Neuron (in vitro differentiated cells): ENCODE results near the gene RPE65.
"Not testable (repeated sequence)": the region's sequence is repeated elsewhere in the genome, so short reads cannot be mapped to it uniquely, and the experiment has no call there.

Source experiments
- H2AFZ ChIP-seq: one replicate; pipeline ENCODE4 v1.6.1; 2013; ENCODE audit warnings: low read depth, mild to moderate bottlenecking, inconsistent platforms, low read length, moderate library complexity
- H3K27me3 ChIP-seq: one replicate; pipeline ENCODE4 v1.6.1; 2013; ENCODE audit warnings: low read length; ENCODE audit not compliant: insufficient read depth
- H3K36me3 ChIP-seq: one replicate; pipeline ENCODE4 v1.6.1; 2013; ENCODE audit warnings: low read length; ENCODE audit not compliant: insufficient read depth
- H3K4me1 ChIP-seq: one replicate; pipeline ENCODE4 v1.6.1; 2013; ENCODE audit warnings: low read length; ENCODE audit not compliant: insufficient read depth
- H3K4me3 ChIP-seq: 2 replicates; pipeline ENCODE4 v1.5.1; 2013; ENCODE audit warnings: mild to moderate bottlenecking, low read length, moderate library complexity
- H3K9me3 ChIP-seq: one replicate; pipeline ENCODE4 v1.6.1; 2013; ENCODE audit warnings: low read length

Gene RPE65

DNA sequence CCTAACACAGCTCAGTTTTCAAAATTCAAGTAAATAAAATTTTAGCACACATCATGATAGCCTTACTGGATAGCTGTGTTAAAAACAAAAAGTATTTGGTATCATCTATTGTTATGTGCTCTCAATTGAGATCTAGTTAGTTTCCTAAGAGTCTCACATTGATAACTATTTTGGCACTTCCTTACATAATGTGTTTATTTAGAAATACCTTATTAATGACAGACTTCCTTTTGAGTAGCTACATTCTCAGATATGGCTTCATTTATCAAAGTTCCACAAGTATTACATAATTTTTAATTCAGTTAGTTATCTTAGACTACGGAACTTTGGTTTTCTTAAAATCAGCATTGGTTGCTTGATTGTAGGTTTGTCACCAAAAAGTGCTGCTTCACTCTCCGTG lies 26.9 kb upstream of the RPE65 start:
- H3K4me1 ChIP-seq, H3K27me3 ChIP-seq, H3K9me3 ChIP-seq, H2AFZ ChIP-seq, H3K4me3 ChIP-seq: not testable (repeated sequence)
- H3K36me3 ChIP-seq: peaks cover 50% of the 10 kb centered on the region

GRCh38 chr1:68473060-68473459 lies 23.3 kb upstream of the RPE65 start:
- Histone ChIP-seq H3K27me3 (no peaks in the 10 kb centered on the region), H3K4me1 (no peaks in the 10 kb centered on the region), H3K9me3 (no peaks in the 10 kb centered on the region), H3K4me3 (no peak overlapping the region), H3K36me3 (peaks cover 19% of the 10 kb centered on the region), H2AFZ (no peak overlapping the region)

DNA sequence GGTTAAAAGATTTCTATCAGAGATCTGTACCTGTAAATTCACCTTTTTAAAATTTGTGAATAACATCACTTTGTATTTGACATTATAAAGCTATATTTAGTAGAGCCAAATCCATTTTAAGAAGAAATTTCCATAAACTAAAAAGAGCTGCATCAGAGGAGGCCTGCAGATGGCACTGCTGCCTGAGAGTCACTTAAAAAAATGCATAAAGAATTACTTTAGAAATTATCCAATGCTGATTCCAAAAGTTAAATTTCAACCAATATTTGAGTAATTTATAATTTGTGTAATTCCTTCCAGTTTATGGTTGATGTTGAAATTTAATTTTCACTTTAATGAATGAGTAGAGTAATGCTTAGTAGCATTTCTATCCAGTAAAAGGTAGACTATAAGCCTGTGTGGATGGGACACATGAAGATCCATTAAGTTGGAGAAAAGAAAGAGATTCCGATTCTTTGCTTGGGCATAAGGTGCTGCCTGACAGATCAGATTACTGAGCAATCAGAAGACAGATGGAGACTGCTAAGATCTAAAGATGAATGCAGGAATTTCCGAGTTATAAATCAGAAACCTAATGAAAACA lies 20.7 kb upstream of the RPE65 start:
- Histone ChIP-seq H3K9me3 (no peaks in the 10 kb centered on the region), H3K27me3 (no peaks in the 10 kb centered on the region), H3K4me1 (peaks cover 3% of the 10 kb centered on the region), H3K36me3 (peaks cover under 1% of the 10 kb centered on the region), H3K4me3 (no peak overlapping the region), H2AFZ (no peak overlapping the region)

- peaks cover 14% of the 10 kb centered on the region for H3K4me1 ChIP-seq
- no peaks in the 10 kb centered on the region for H3K9me3 ChIP-seq
- no peaks in the 10 kb centered on the region for H3K27me3 ChIP-seq
- no peak overlapping the region for H2AFZ ChIP-seq
- no peak overlapping the region for H3K4me3 ChIP-seq
- H3K36me3 ChIP-seq: no peaks in the 10 kb centered on the region
These were observed 15.1 kb upstream of the RPE65 start for GRCh38 chr1:68464891-68465290.

GRCh38 chr1:68460935-68461334 lies 11.2 kb upstream of the RPE65 start:
- Histone ChIP-seq H3K36me3 (no peaks in the 10 kb centered on the region), H3K27me3 (no peaks in the 10 kb centered on the region), H2AFZ (no peak overlapping the region), H3K9me3 (no peaks in the 10 kb centered on the region), H3K4me3 (no peak overlapping the region), H3K4me1 (peaks cover 14% of the 10 kb centered on the region)

DNA sequence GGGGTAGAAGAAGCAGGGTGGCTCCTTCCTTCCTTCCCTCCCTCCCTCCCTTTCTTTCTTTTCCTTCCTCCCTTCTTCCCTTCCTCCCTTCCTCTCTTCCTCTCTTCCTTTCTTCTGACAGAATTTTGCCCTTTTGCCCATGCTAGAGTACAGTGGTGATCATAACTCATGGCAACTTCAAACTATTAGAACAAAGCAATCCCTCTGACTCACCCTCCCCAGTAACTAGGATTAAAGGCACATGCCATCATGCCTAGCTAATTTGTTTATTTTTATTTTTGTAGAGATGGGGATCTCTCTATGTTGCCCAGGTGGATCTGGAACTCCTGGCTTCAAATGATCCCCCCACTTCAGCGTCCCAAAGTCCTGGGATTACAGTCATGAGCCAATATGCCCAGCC lies 10.0 kb upstream of the RPE65 start:
- Histone ChIP-seq H3K27me3 (no peaks in the 10 kb centered on the region), H3K36me3 (no peaks in the 10 kb centered on the region), H3K4me3 (no peak overlapping the region), H3K9me3 (no peaks in the 10 kb centered on the region), H2AFZ (no peak overlapping the region), H3K4me1 (peaks cover 4% of the 10 kb centered on the region)

DNA sequence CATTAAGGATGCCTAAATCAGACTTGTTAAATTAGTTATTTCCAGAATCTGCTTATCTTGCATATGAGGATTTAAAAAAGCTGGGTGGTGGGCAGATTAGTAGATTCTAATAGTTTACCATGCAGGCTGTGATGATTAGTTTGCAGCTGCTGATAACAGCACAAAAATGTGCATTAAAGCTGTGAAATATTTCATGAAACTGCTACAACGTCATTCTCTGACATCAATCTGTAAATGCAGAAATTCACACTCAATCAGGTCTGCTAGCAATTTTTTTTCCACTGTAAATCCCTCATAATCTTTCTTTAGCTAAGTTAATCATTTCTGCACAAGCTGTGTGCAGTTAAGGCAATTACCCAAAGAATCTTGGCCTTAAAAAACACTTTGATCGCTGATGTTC lies 9.3 kb upstream of the RPE65 start:
- Histone ChIP-seq H3K27me3 (no peaks in the 10 kb centered on the region), H2AFZ (no peak overlapping the region), H3K4me3 (no peak overlapping the region)

DNA sequence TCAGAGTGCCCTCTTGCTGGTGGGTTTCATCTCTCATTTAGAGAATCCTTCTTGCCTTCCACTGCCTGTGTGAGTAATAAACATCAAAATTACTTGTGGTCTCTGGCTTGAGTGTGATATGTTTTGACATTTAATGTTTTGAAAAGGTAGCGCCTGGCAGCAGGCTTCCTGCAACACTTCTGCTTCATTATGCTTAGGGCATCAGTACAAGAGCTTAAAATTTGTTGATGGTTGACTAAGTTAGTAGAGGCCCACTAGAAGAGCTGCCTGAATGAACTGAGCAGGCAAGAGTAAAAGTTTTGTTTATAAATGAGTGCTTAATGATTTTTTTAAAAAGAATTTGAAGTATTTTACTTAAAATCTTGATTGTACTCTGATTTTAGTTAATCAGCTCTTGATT lies 6.4 kb upstream of the RPE65 start:
- Histone ChIP-seq H3K9me3 (no peaks in the 10 kb centered on the region), H2AFZ (no peak overlapping the region), H3K4me1 (no peaks in the 10 kb centered on the region), H3K36me3 (no peaks in the 10 kb centered on the region), H3K4me3 (no peak overlapping the region), H3K27me3 (no peaks in the 10 kb centered on the region)

More for the DNA sequence above, 9.3 kb upstream of the RPE65 start:
- no peaks in the 10 kb centered on the region for H3K36me3 ChIP-seq
- no peaks in the 10 kb centered on the region for H3K9me3 ChIP-seq
- H3K4me1 ChIP-seq: no peaks in the 10 kb centered on the region

DNA sequence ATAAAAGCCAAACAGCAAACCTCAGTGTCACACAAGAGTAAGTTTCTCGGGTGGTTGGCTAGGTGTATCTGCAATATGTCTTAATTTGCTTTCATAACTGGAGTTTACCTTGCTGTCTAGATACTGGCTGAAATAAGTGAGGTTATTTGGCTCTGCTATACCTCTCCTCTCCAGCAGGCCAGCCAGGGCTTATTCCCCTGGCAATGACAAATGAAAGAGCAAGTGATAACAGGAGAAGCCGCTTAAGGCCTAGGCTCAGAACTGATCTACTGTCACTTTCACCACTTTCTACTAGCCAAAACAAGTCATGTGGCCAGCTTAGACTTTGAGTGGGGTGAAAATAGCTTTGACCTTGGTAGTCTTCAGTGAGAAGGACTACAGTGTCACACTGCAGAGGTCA lies 4.8 kb upstream of the RPE65 start:
- Histone ChIP-seq H2AFZ (no peak overlapping the region), H3K36me3 (no peaks in the 10 kb centered on the region), H3K9me3 (no peaks in the 10 kb centered on the region), H3K27me3 (no peaks in the 10 kb centered on the region), H3K4me3 (no peak overlapping the region), H3K4me1 (no peaks in the 10 kb centered on the region)

- H2AFZ ChIP-seq: peak overlapping the region; percentile 35
- H3K36me3 ChIP-seq: no peaks in the 10 kb centered on the region
- no peak overlapping the region for H3K4me3 ChIP-seq
- no peaks in the 10 kb centered on the region for H3K27me3 ChIP-seq
- H3K9me3 ChIP-seq: no peaks in the 10 kb centered on the region
- no peaks in the 10 kb centered on the region for H3K4me1 ChIP-seq
These were observed 3.4 kb upstream of the RPE65 start for GRCh38 chr1:68453060-68453670.

GRCh38 chr1:68448365-68448764 lies 1.4 kb downstream of the RPE65 start:
- H3K9me3 ChIP-seq: no peaks in the 10 kb centered on the region
- H3K27me3 ChIP-seq: no peaks in the 10 kb centered on the region
- no peak overlapping the region for H2AFZ ChIP-seq
- H3K36me3 ChIP-seq: no peaks in the 10 kb centered on the region
- no peaks in the 10 kb centered on the region for H3K4me1 ChIP-seq
- H3K4me3 ChIP-seq: no peak overlapping the region

DNA sequence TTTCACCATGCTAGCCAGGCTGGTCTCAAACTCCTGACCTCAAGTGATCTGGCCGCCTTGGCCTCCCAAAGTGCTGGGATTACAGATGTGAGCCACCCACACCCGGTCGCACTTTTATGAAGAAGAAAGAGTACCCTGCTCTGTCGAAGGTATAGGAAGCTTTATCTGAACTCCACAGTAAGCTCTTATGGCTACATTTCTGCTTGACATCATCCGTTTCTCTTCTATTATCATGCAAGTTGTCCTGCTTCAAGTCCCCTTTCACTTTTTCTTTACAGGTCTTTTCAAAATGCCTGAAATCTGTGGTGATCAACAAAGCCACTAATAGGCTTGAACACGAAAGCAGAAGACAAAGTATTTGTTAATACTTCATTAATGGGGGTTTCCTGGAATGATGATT lies 4.0 kb downstream of the RPE65 start:
- H3K4me3 ChIP-seq: no peak overlapping the region
- H3K9me3 ChIP-seq: no peaks in the 10 kb centered on the region
- H3K4me1 ChIP-seq: no peaks in the 10 kb centered on the region
- H3K36me3 ChIP-seq: no peaks in the 10 kb centered on the region
- H2AFZ ChIP-seq: no peak overlapping the region
- no peaks in the 10 kb centered on the region for H3K27me3 ChIP-seq

GRCh38 chr1:68442822-68443556 lies 6.8 kb downstream of the RPE65 start:
- Histone ChIP-seq H3K27me3 (no peaks in the 10 kb centered on the region), H3K4me1 (peaks cover 1% of the 10 kb centered on the region), H3K9me3 (no peaks in the 10 kb centered on the region), H3K4me3 (no peak overlapping the region), H3K36me3 (no peaks in the 10 kb centered on the region), H2AFZ (no peak overlapping the region)
